CD4-positive, alpha-beta T cell treated with Interleukin-2 at 100 ng/mL for 4 hours (primary cell): ENCODE data around the gene PNPO.
"Not testable (repeated sequence)": the region's sequence is repeated elsewhere in the genome, so short reads cannot be mapped to it uniquely, and the experiment has no call there.

Experiments
- DNase-seq: peaks from one replicate; pipeline ENCODE4 v3.0.0-alpha.2; 2020; ENCODE audit warnings: low spot score

The PNPO gene

DNA sequence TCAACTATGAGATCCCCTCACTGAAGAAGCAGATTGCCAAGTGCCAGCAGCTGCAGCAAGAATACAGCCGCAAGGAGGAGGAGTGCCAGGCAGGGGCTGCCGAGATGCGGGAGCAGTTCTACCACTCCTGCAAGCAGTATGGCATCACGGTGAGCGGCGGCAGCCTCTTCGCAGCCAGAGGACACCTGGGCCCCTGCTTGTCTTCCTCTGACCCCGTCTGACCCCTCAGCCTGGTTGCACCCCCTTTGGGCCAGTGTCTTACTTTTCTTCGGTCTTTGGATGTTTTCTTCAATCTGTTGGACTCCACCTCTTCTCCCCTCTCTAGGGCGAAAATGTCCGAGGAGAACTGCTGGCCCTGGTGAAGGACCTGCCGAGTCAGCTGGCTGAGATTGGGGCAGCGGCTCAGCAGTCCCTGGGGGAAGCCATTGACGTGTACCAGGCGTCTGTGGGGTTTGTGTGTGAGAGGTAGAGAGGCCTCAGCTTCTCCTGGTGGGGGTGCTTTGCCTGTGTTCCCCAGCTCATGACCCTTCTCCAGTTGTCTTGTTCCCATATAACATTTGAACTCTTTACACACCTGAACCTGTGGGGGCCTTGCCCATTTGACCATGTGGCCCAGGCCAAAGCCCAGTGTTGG lies 33.9 kb downstream of the PNPO start:
- no peak for DNase-seq

DNA sequence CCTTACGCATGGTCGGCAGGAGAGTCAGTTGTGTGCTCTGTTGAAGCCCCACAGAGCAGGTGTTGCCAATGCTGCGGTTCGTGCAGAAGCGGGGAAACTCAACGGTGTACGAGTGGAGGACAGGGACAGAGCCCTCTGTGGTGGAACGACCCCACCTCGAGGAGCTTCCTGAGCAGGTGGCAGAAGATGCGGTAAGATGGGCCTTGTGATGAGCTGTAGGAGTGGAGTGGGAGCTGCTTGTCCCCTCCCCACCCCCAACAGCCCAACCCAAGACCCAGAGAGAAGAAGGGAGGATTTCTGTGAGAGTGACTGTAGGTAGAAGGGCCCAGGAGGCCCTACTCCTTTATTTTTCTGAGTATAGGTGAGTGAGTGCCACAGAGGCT lies 34.4 kb downstream of the PNPO start:
- DNase-seq: no peak

DNA sequence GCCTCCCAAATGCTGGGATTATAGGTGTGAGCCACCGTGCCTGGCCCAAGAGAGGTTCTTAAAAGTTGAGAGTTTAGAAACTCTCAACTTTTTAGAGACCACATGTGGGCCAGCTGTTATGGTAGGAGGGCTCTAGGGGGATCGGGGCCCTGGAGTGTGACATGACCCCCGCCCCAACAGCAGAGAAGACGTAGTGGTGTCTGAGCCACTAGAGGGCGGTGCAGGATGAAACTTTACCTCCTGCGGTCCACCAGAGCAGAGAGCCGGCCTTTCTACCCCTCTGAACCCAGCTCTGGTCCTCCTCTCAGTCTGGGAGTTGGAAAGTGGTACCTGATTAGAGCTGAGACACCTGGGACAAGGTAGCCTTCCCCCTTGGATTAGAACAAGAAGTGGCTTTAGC lies 37.0 kb downstream of the PNPO start:
- peak; percentile 47 for DNase-seq

DNA sequence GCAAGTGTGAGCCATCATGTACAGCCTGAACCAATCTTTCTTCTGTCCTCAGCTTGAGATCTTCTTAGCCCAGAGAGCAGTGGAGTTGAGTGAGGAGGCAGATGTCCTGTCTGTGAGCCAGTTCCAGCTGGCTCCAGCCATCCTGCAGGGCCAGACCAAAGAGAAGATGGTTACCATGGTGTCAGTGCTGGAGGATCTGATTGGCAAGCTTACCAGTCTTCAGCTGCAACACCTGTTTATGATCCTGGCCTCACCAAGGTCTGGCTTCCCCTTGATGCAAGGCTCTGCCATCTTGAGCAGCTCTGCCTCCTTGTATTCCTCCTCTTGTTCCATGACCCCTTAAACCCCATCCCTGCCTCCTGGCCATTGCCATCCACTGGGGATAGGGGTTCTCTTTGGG lies 39.2 kb downstream of the PNPO start:
- no peak for DNase-seq

DNA sequence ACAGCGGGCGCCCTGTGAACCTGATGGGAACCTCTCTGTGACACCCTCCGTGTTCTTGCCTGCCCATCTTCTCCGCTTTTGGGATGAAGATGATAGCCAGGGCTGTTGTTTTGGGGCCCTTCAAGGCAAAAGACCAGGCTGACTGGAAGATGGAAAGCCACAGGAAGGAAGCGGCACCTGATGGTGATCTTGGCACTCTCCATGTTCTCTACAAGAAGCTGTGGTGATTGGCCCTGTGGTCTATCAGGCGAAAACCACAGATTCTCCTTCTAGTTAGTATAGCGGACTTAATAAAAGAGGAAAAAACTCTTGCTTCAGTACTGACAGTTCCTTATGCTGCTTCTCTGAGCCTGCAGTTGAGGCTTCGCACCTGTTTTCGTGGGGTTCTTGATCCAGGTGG lies 40.1 kb downstream of the PNPO start:
- DNase-seq: no peak

DNA sequence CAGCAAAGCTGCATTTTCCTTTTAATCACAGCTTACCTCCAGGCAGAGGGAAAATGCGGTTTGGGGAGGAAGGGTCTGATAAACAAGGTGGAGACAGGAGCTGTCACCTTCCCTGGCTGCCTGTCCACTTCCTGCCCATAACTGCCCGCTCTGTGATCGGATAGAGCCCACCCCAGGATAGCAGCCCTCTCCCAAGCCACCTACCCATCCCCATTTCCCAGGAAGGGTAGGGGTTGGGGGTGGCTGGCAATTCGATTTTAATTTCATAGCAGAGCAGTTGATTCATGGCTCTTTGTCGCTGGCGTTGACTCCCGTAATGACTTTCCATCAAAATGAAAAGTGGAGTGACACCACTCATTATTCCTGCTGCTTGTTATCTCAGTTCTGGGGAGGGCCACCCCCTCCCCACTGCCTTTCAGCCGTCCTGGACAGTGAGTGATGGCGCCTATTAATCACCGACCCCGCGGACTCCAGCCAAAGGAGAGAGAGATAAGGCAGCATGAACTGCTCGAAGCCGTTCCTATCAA lies 40.8 kb downstream of the PNPO start:
- no peak for DNase-seq

DNA sequence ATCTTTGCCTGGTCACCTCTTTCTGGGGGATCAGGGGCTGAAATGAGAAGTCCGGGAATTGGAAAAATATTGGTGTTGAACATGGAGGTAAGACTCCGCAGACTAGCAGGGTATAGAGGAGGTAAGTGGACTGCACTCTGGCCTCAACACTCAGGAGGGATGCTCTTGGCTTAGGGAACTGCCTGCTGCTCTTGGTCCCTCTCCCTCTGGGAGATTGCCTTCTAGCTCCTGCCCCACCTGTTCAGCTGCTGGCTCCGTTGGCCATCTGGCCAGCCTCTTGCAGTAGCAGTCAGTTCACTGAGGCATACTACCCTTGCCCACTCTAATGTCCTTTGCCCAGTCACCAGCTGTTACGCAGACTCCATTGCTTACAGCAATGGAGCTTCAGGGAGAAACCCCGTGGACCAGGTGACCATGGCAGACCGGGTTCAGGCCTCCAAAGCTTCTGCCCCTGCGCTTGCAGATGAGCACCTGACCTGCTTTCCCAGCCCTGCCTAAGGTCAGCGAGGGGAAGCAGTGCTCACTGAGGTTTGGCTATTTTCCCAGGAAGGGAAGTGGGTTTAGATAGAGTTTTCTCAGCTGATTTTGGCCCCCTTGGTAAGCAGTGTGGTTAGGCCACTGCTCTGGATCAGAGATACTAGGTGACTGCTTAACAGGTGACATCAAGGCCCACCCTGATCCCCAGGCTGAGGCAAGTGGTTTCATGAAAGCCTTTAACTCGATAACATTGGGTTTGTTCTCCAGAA lies 41.4 kb downstream of the PNPO start:
- DNase-seq: no peak

DNA sequence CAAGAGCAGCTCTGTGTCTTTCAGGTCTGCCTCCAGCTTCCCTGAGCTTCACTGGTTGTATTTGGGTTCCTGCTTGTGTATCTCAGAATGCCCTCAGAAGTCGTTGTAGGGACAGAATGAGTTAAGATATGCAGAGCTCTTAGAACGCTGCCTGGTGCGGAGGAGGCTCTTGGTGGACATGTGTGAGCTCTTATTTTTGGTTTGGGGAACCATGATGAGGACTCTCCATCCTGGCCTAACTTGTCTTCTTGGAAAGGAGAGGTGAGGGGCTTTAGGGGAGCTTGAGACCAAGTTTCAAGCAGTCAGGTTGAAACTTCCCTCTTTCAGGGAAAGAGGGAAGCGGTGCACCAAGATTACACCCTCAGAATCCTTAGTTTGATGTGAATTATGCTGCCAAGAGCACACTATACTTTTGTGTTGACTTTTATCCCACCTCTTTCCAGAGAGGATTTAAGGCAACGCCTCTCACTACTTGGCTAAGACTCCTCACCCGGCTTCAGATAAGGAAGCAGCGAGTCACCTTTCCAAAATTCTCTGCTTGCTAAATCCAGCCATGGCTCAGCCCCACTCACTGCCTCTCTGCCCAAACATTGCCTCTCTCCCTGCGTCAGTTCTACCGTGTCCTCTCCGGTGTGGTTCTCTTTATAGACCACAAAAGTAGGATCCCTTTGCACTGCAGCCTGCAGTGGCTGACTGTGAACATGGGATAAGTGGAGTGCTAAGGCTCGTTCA lies 42.3 kb downstream of the PNPO start:
- no peak for DNase-seq

DNA sequence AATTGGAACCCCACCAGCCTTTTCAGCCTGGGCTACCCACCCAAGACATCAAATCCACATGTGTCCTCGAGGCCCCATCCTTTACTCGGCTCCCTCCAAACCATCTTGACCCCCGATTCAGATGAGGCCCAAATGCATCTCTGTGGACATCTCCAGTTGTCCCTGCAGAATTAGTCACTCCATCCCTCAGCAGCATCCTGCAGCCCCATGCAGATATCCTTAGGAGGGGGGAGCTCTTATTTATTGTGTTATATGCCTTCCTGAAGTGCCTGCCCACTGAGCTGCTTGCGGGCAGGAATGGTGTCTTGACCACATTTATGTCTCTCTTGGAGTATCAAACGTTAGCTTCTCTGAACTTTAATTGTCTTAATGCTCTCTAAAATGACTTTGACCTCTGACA lies 45.1 kb downstream of the PNPO start:
- DNase-seq: no peak

DNA sequence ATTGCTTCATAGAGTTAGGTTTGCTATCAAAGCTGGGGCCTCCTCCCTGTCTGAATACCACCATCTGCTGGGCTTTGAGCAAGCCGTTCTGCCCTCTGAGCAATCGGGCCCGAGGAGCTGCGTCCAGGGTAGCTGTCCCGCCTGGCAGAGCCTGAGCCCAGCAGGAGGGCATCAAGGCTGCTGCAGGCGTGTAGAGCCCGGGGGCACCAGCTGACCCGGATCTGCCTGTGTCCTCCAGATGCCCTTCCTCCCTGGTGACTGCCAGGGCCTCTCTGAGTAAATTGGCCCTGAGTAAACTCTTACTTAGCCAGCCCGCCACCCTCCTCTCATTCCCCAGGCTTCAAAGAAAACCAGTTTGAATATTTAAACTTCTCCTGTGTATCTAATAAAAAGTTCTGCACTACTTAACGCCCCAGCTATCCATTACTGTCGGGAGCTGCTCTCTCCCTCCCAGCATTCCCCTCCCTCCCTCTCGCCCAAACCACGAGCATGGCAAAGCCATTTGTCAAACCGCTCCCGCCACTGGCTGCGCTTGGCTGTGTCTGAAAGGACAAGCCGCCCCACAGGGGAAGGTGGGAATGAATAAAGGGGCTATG lies 46.0 kb downstream of the PNPO start:
- DNase-seq: no peak

DNA sequence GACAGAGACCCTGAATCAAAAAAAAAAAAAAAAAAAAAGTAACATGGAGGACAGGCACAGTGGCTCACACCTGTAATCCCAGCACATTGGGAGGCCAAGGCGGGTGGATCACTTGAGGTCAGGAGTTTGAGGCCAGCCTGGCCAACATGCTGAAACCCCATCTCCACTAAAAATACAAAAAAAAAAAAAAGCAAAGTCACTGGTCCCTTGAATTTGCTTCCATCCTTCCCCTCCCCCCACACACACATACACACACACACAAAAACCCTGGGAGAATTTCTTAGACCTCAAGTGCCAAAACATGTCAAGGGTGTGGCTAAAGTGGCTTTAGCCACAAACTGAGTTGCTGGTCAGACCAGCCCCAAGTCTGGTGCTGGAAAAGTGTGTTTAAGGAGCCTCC lies 47.1 kb downstream of the PNPO start:
- DNase-seq: not testable (repeated sequence)

DNA sequence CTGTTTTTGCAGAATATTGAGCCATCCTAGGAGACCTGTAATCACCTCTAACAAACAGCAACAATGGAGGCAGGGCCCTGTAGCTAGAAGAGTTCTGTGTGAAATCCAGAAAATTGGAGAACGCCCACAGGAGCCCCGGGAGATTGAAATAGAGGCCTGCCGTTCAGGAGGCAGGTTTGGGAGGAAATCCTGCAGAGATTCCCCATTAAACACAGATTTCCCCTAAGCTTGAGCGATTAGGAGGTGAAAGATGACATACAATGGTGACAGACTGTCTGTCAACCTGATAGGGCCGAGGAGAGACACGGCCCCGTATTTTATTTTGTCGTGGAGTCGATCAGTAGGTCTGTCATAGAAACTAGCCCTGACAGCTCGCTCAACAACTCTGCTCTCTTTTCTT lies 47.8 kb downstream of the PNPO start:
- no peak for DNase-seq

DNA sequence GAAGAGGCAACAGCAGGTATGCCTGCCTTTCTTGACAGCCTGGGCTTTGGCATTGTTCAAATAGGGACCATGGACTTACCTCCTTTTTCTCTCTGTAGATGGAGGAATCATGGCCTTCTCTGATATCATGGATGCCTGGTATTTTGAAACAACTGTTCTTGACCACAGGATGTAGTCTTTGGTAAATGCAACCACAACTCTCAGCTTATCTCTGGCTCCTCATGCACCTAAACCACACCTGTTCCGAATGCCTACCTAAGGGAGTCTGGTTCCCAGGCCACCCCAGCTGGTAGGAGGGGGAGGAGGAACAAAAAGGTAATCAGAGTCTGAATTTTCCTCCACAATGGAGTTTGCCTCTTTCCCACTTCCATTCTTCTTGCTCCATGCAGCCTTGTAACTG lies 48.3 kb downstream of the PNPO start:
- no peak for DNase-seq

DNA sequence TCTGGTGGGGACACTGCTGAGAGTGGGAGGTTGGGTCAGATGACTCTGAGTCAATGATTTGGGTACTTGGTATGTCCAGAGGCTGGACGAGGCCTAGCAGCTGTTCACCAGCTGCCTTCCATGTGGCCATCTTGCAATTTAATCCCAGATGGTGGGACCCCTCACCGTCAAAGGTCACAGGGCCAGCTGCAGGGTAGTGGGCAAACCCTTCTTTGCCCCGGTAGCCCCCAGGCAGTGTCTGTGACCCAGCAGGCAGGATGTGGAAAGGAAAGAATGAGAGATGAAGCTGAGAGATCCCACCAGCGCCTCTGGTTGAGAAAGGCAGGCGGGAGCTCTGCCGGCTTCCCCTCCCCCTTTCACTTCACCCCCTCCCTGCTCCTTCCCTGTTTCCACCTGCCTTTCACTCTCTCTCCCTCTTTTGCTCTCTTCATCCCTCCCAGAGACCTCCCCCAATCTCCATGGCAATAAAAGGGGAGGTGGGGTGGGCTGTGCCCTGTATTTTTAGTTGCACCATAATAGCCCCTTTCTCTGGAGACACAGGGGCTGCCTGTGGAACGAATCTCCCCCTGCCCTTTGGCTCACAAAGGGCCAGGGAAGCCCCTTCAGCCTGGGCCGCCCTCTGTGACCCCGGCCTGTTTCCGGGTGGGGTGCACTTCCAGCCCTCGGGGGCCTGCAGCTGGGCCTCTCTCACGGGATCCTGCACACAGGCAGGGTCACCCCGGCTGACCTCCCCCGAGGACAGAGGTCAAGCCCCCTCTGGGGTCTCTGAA lies 49.8 kb downstream of the PNPO start:
- DNase-seq: no peak

DNA sequence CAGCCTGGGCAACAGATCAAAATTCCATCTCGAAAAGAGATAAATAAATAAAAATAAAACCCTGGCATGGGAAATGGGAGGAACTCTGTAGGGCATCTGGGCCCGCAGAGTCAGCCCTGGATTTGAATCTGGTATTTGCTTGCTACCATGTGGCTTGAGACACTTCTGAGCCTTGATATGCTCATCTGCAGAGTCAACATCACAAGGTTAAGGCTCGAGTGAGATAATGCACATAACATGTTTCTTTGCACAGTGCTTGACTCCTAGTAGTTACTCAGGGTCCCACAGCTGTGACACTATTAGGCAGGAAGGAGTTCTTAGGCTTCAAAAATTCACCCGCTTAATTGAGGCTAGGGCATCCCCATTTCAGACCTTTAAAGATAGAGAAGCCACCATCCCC lies 50.8 kb downstream of the PNPO start:
- DNase-seq: no peak

DNA sequence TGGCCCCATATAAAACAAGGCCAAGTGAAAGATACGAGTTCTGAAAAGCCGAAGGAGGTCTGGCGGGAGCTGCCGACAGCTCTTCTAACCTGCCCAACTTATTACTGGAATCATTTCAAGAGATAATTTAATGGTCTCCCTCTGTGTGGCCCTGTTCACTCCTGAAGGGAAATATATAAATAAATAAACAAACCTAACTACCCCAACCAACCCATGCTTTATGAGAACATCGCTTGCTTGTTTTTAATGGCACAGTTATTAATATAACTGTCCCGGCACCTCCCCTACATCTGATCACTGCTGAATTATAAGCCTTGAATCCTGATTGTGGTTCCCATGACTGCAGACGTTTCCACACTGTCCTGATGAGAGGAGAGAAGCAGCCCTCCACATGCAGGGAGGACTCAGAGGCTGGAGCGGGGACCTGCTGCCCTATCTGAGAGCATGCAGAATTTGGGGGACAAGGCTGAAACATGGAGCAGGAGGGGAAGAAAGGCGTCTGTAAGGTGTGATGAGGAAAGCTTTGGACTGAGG lies 51.7 kb downstream of the PNPO start:
- DNase-seq: no peak

DNA sequence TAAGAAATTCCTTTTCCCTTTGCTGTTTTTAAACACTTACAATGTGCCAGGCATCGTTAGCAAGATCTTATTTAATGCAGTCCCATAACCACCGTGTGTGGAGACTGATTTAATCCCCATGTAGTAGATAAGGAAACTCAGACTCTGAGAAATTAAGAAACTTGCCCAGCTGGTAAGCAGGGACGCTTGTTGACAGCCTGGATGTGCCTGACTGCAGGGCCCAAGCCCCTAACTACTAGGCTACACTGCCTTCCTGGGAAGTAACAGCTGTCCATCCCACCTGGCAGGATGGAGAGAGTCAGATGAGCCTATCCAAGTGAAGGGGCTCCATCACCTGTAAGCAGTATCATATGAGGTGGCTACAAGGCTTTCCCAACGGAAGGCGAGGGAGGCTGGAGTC lies 52.6 kb downstream of the PNPO start:
- DNase-seq: no peak

DNA sequence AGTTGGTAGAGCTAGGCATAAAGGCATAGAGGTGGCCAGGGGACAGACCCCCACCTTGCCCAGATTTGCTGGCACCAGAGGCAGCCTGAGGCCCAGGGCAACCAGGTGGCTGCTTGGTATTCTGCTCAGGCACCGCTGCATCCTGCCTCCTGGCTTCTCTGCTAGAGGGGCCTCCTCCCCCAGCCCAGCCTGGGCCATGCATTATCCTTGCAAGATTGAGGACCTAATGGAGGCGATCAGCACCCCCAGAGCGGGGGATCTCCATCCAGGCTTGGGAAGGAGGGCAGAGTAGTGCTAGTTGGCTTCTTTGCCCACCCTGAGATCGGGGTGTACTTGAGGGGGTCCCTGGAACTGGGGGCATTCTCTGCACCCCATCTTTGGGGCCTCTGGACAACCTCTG lies 53.4 kb downstream of the PNPO start:
- no peak for DNase-seq

DNA sequence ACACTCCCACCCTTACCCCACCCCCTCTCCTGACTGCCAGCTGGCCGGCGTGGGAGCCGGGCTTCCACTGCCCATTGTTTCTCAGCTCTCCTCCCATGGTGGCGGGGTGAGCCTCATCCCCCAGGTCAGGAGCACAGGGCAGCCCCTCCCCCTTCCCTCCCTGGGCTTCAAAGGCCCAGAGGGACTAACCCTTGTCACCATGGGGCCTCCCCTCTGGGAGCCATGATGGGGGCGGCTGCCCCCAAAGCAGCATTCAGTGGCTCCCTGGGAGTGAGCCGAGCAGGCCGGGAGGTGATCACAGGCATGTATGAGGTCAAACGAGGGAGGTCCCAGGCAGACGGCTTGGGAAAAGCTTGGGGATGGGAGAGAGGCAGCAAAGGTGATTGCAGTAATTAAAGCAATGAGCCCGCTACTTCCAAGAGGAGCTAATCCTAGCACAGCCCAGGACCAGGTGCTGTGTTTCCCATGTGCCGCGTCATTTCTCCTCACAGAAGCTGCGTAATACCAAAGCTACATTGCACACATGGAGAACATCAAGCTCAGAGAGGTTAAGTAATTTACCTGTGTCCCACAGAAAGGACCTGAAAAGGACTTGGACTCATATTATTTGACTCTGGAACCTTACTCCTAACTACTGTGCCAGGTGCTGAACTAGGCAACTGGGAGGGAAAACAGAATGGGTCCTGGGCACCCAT lies 54.0 kb downstream of the PNPO start:
- DNase-seq: no peak

DNA sequence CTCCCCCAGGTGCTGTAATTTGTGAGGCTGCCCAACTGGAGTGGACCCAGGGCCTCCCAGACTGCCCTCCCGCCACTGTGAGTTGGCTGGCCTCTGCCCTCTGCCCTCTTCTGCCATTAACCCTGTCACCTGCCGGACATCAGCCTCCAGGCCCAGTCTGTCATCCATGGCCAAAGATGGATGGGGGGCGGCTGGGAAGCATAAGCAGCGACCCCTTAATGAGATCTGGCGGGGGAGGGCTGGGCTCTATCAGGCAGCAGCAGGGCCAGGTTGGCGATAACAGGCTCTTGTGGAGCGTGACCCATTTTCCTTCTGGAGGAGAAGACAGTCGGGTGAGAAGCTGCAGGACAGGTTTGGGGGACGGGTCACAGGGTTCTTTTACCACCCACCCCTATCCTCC lies 54.8 kb downstream of the PNPO start:
- DNase-seq: no peak

DNA sequence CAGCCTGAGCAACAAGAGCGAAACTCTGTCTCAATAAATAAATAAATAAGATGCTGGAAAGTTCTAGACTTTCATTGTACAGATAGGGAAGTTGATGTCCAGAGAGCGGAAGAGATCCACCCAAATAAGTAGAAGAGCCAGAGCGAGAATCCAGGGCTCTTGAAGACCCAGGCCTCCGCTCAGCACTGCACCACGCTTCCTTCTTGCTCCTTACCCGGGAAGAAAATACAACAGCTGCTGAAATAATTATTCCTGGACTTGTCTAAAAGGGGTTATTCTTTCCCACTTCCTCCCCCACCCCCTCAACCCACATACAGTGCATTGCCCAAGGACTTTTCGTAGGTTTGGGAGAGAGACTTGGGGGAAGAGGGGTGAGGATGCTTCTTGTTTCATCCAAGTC lies 56.2 kb downstream of the PNPO start:
- DNase-seq: no peak
